ENCODE results near the gene JMJD1C.

JMJD1C gene

DNA sequence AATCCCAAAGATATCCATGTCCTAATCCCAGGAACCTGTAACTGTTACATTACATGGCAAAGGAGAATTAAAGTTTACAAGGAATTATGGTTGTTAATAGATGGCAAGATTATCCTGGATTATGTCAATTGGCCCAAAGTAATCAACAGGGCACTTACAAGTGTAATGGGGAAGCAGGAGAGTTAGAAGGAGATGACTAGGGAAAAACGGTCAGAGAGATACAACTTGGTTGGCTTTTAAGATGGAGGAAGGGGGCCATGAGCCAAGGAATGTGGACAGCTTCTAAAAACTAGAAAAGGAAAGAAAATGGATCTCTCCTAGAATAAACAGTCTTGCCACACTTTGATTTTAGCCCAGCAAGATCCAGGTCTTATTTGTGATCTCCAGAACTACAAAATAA lies 3.3 kb downstream of the JMJD1C start:
- Histone ChIP-seq H3K27me3 (ENCODE audit: insufficient read depth, poor library complexity, severe bottlenecking) (no peaks in the 10 kb centered on the region), H3K4me1 (ENCODE audit: insufficient read depth, poor library complexity, severe bottlenecking) (peaks cover 17% of the 10 kb centered on the region), H3K9me3 (ENCODE audit: severe bottlenecking) (no peaks in the 10 kb centered on the region), H3K36me3 (ENCODE audit: low read depth) (no peaks in the 10 kb centered on the region; the same call in 1 of the 2 replicates), H3K4me3 (ENCODE audit: severe bottlenecking) (no peak overlapping the region), H3K27ac (ENCODE audit: poor library complexity, severe bottlenecking) (no peak overlapping the region)
- no peak for DNase-seq (ENCODE audit: low spot score)
- ATAC-seq (ENCODE audit: low read depth): no peak
- TF ChIP-seq, protein P1, sequence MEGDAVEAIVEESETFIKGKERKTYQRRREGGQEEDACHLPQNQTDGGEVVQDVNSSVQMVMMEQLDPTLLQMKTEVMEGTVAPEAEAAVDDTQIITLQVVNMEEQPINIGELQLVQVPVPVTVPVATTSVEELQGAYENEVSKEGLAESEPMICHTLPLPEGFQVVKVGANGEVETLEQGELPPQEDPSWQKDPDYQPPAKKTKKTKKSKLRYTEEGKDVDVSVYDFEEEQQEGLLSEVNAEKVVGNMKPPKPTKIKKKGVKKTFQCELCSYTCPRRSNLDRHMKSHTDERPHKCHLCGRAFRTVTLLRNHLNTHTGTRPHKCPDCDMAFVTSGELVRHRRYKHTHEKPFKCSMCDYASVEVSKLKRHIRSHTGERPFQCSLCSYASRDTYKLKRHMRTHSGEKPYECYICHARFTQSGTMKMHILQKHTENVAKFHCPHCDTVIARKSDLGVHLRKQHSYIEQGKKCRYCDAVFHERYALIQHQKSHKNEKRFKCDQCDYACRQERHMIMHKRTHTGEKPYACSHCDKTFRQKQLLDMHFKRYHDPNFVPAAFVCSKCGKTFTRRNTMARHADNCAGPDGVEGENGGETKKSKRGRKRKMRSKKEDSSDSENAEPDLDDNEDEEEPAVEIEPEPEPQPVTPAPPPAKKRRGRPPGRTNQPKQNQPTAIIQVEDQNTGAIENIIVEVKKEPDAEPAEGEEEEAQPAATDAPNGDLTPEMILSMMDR (IDR thresholded peaks at IDR 0.05; ENCODE audit: poor library complexity, severe bottlenecking): no peak

- no peaks in the 10 kb centered on the region for H3K27me3 ChIP-seq (ENCODE audit: insufficient read depth, poor library complexity, severe bottlenecking)
- no peak for DNase-seq (ENCODE audit: low spot score)
- no peaks in the 10 kb centered on the region for H3K9me3 ChIP-seq (ENCODE audit: severe bottlenecking)
- TF ChIP-seq, protein P1 (IDR thresholded peaks at IDR 0.05; ENCODE audit: poor library complexity, severe bottlenecking): no peak
- H3K4me3 ChIP-seq (ENCODE audit: severe bottlenecking): no peak overlapping the region
- H3K36me3 ChIP-seq (ENCODE audit: low read depth): peaks cover 12% of the 10 kb centered on the region
- peaks cover 21% of the 10 kb centered on the region for H3K4me1 ChIP-seq (ENCODE audit: insufficient read depth, poor library complexity, severe bottlenecking)
- ATAC-seq (ENCODE audit: low read depth): no peak
- no peak overlapping the region for H3K27ac ChIP-seq (ENCODE audit: poor library complexity, severe bottlenecking)
These were observed 7.6 kb downstream of the JMJD1C start for GRCh38 chr10:63458177-63458576.

DNA sequence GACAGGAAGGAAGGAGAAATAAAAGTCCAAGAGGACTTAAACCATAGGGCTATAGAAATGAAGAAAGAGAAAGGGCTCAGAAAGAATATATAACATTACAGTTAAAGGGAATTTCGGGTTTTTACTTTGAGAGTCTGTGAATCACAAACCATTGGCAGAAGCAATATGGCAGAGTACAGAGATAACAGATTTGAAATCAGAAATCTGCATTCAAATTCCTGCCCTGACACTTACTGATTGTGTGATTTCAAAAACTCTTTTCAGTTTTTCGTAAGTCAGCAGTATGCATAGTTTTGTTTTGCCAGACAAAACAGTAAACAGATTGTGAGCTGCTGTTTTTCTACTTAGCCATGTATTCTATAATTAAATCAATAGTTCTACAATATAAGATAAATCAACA lies 8.2 kb downstream of the JMJD1C start:
- DNase-seq (ENCODE audit: low spot score) (no peak), ATAC-seq (ENCODE audit: low read depth) (no peak)
- H3K4me1 ChIP-seq (ENCODE audit: insufficient read depth, poor library complexity, severe bottlenecking): peaks cover 21% of the 10 kb centered on the region
- H3K36me3 ChIP-seq (ENCODE audit: low read depth): peaks cover 14% of the 10 kb centered on the region
- H3K27me3 ChIP-seq (ENCODE audit: insufficient read depth, poor library complexity, severe bottlenecking): no peaks in the 10 kb centered on the region
- no peaks in the 10 kb centered on the region for H3K9me3 ChIP-seq (ENCODE audit: severe bottlenecking)
- H3K4me3 ChIP-seq (ENCODE audit: severe bottlenecking): no peak overlapping the region
- H3K27ac ChIP-seq (ENCODE audit: poor library complexity, severe bottlenecking): peak overlapping the region; percentile 40
- TF ChIP-seq, protein P1 (IDR thresholded peaks at IDR 0.05; ENCODE audit: poor library complexity, severe bottlenecking): no peak

DNA sequence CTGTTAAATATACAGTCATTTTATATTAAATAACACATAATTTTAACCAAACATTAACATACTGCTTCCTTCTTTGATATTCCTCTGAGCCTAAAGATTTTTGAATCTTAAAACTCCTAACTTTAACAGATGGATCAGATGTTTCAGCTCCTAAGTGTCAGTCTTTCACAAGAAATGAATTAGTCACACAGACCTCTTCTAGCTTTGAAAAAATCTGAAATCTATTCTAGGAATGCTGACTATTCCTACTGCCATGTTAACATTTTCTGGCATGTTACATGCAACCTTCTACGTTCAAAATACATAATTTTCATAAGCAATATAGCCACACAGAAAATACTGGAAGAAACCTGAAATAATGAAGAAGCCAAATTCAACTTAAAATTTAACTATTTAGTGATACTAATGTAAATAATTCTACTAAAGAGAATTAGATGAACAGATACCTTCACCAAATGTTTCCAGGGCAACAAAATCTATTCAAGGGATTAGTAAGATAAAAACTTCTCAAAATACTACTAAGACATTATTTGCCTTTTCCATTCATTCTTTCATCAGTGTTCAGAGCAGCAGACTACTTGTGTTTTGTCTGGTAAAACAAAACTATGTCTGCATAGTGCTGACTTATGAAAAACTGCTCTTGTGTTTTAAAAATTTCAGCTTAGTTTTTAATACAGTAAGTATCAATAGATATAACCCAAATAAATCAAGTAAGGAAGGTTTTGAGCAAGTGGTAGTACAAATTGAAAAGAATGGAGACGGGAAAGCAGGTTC lies 9.2 kb downstream of the JMJD1C start:
- ATAC-seq (ENCODE audit: low read depth): peak; percentile 90
- H3K27ac ChIP-seq (ENCODE audit: poor library complexity, severe bottlenecking): peak overlapping the region; percentile 40
- TF ChIP-seq, protein P1 (IDR thresholded peaks at IDR 0.05; ENCODE audit: poor library complexity, severe bottlenecking): no peak
- H3K4me3 ChIP-seq (ENCODE audit: severe bottlenecking): no peak overlapping the region
- no peaks in the 10 kb centered on the region for H3K27me3 ChIP-seq (ENCODE audit: insufficient read depth, poor library complexity, severe bottlenecking)
- DNase-seq (ENCODE audit: low spot score): no peak
- peaks cover 19% of the 10 kb centered on the region for H3K36me3 ChIP-seq (ENCODE audit: low read depth)
- no peaks in the 10 kb centered on the region for H3K9me3 ChIP-seq (ENCODE audit: severe bottlenecking)
- peaks cover 21% of the 10 kb centered on the region for H3K4me1 ChIP-seq (ENCODE audit: insufficient read depth, poor library complexity, severe bottlenecking)

DNA sequence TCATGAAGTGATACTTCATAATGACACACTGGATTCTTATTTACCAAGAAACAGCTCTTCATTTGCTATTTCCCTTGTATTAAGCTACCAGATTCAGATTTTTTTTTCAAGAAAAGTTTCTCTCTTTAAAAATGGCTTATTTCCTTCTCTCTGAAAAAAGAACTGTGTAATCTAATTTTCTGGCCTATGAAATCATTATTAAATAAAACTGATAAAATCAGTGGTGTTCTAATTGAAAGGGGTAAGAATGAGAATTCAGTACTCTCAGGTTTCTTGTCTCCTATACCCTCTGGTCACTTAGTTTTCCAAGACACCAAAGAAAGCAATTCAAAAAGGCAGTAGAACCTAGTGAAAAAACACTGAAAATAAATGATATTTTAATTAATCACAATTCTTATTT lies 10.3 kb downstream of the JMJD1C start:
- ATAC-seq (ENCODE audit: low read depth) (no peak), DNase-seq (ENCODE audit: low spot score) (no peak)
- peaks cover 19% of the 10 kb centered on the region for H3K36me3 ChIP-seq (ENCODE audit: low read depth)
- TF ChIP-seq, protein P1 (IDR thresholded peaks at IDR 0.05; ENCODE audit: poor library complexity, severe bottlenecking): no peak
- H3K4me3 ChIP-seq (ENCODE audit: severe bottlenecking): no peak overlapping the region
- no peak overlapping the region for H3K27ac ChIP-seq (ENCODE audit: poor library complexity, severe bottlenecking)
- H3K4me1 ChIP-seq (ENCODE audit: insufficient read depth, poor library complexity, severe bottlenecking): peaks cover 21% of the 10 kb centered on the region
- no peaks in the 10 kb centered on the region for H3K27me3 ChIP-seq (ENCODE audit: insufficient read depth, poor library complexity, severe bottlenecking)
- H3K9me3 ChIP-seq (ENCODE audit: severe bottlenecking): no peaks in the 10 kb centered on the region

Measured in RWPE2 (cell line).